ENCODE measurements around the gene HCN2.

The HCN2 gene

GRCh38 chr19:629961-630714, 40.5 kb downstream of the HCN2 start:
- Histone ChIP-seq H3K9me3 (ENCODE audit: control insufficient read depth in 2 of 2, low read length in 2 of 2) (no peaks in the 10 kb centered on the region), H3K9ac (ENCODE audit: low read depth in 1 of 2, low read length in 2 of 2) (no peak overlapping the region), H3K27ac (ENCODE audit: low read depth in 2 of 2, low read length in 2 of 2) (no peak overlapping the region), H3K27me3 (ENCODE audit: control insufficient read depth in 2 of 2, insufficient read depth in 2 of 2, low read length in 2 of 2) (no peaks in the 10 kb centered on the region), H3K36me3 (ENCODE audit: control insufficient read depth in 2 of 2, insufficient read depth in 2 of 2, low read length in 2 of 2) (peaks cover 4 to 9% of the 10 kb centered on the region in 2 donors), H3K4me3 (ENCODE audit: low read length in 2 of 2) (no peak overlapping the region), H3K4me1 (ENCODE audit: control insufficient read depth in 2 of 2, insufficient read depth in 2 of 2, low read length in 2 of 2) (peaks cover 16 to 17% of the 10 kb centered on the region in 2 donors)

- Histone ChIP-seq H3K9ac (ENCODE audit: low read depth in 1 of 2, low read length in 2 of 2) (peak overlapping the region; percentile 52 to 78), H3K27ac (ENCODE audit: low read depth in 2 of 2, low read length in 2 of 2) (peak overlapping the region; percentile 69 to 70), H3K9me3 (ENCODE audit: control insufficient read depth in 2 of 2, low read length in 2 of 2) (no peaks in the 10 kb centered on the region), H3K4me1 (ENCODE audit: control insufficient read depth in 2 of 2, insufficient read depth in 2 of 2, low read length in 2 of 2) (peaks cover 16 to 17% of the 10 kb centered on the region in 2 donors), H3K27me3 (ENCODE audit: control insufficient read depth in 2 of 2, insufficient read depth in 2 of 2, low read length in 2 of 2) (no peaks in the 10 kb centered on the region), H3K36me3 (ENCODE audit: control insufficient read depth in 2 of 2, insufficient read depth in 2 of 2, low read length in 2 of 2) (peaks cover 0 to 5% of the 10 kb centered on the region in 2 donors), H3K4me3 (ENCODE audit: low read length in 2 of 2) (peak overlapping the region; percentile 82 to 89)
Measured at GRCh38 chr19:632579-633067, 42.9 kb downstream of the HCN2 start.

GRCh38 chr19:633068-633785, 43.5 kb downstream of the HCN2 start, which contains the start of gene POLRMT:
POLRMT (minus strand) TSS chr19:633537; CDS start chr19:633512, 25 bp downstream.
- H3K27ac ChIP-seq (ENCODE audit: low read depth in 2 of 2, low read length in 2 of 2), result peak within 1 kb of the TSS; percentile 69 to 70
- peaks cover 16 to 17% of the 10 kb centered on the region in 2 donors for H3K4me1 ChIP-seq (ENCODE audit: control insufficient read depth in 2 of 2, insufficient read depth in 2 of 2, low read length in 2 of 2)
- H3K27me3 ChIP-seq (ENCODE audit: control insufficient read depth in 2 of 2, insufficient read depth in 2 of 2, low read length in 2 of 2), result no peaks in the 10 kb centered on the region

GRCh38 chr19:633786-634639, 44.3 kb downstream of the HCN2 start:
- H3K27me3 ChIP-seq (ENCODE audit: control insufficient read depth in 2 of 2, insufficient read depth in 2 of 2, low read length in 2 of 2), result no peaks in the 10 kb centered on the region
- peaks cover 0 to 2% of the 10 kb centered on the region in 2 donors for H3K36me3 ChIP-seq (ENCODE audit: control insufficient read depth in 2 of 2, insufficient read depth in 2 of 2, low read length in 2 of 2)
- no peak overlapping the region for H3K27ac ChIP-seq (ENCODE audit: low read depth in 2 of 2, low read length in 2 of 2)
- peaks cover 17 to 19% of the 10 kb centered on the region in 2 donors for H3K4me1 ChIP-seq (ENCODE audit: control insufficient read depth in 2 of 2, insufficient read depth in 2 of 2, low read length in 2 of 2)
- H3K4me3 ChIP-seq (ENCODE audit: low read length in 2 of 2), result peak overlapping the region; percentile 88 to 89
- H3K9me3 ChIP-seq (ENCODE audit: control insufficient read depth in 2 of 2, low read length in 2 of 2), result no peaks in the 10 kb centered on the region
- H3K9ac ChIP-seq (ENCODE audit: low read depth in 1 of 2, low read length in 2 of 2), result peak overlapping the region; percentile 60 to 76

More at GRCh38 chr19:633068-633785, 43.5 kb downstream of the HCN2 start, which contains the start of gene POLRMT:
- H3K9ac ChIP-seq (ENCODE audit: low read depth in 1 of 2, low read length in 2 of 2), result peak within 1 kb of the TSS; percentile 60 to 78
- H3K36me3 ChIP-seq (ENCODE audit: control insufficient read depth in 2 of 2, insufficient read depth in 2 of 2, low read length in 2 of 2), result peaks cover 0 to 5% of the 10 kb centered on the region in 2 donors
- H3K4me3 ChIP-seq (ENCODE audit: low read length in 2 of 2), result peak within 1 kb of the TSS; percentile 88 to 89
- H3K9me3 ChIP-seq (ENCODE audit: control insufficient read depth in 2 of 2, low read length in 2 of 2), result no peaks in the 10 kb centered on the region

GRCh38 chr19:634975-635652, 45.4 kb downstream of the HCN2 start:
- H3K9ac ChIP-seq (ENCODE audit: low read depth in 1 of 2, low read length in 2 of 2), result no peak overlapping the region
- H3K36me3 ChIP-seq (ENCODE audit: control insufficient read depth in 2 of 2, insufficient read depth in 2 of 2, low read length in 2 of 2), result no peaks in the 10 kb centered on the region
- H3K4me3 ChIP-seq (ENCODE audit: low read length in 2 of 2), result no peak overlapping the region
- H3K4me1 ChIP-seq (ENCODE audit: control insufficient read depth in 2 of 2, insufficient read depth in 2 of 2, low read length in 2 of 2), result peaks cover 21 to 24% of the 10 kb centered on the region in 2 donors
- H3K9me3 ChIP-seq (ENCODE audit: control insufficient read depth in 2 of 2, low read length in 2 of 2), result no peaks in the 10 kb centered on the region
- no peak overlapping the region for H3K27ac ChIP-seq (ENCODE audit: low read depth in 2 of 2, low read length in 2 of 2)
- no peaks in the 10 kb centered on the region for H3K27me3 ChIP-seq (ENCODE audit: control insufficient read depth in 2 of 2, insufficient read depth in 2 of 2, low read length in 2 of 2)

- Histone ChIP-seq H3K27ac (ENCODE audit: low read depth in 2 of 2, low read length in 2 of 2) (no peak overlapping the region), H3K9ac (ENCODE audit: low read depth in 1 of 2, low read length in 2 of 2) (no peak overlapping the region), H3K36me3 (ENCODE audit: control insufficient read depth in 2 of 2, insufficient read depth in 2 of 2, low read length in 2 of 2) (no peaks in the 10 kb centered on the region), H3K9me3 (ENCODE audit: control insufficient read depth in 2 of 2, low read length in 2 of 2) (no peaks in the 10 kb centered on the region), H3K4me1 (ENCODE audit: control insufficient read depth in 2 of 2, insufficient read depth in 2 of 2, low read length in 2 of 2) (peaks cover 11 to 12% of the 10 kb centered on the region in 2 donors), H3K4me3 (ENCODE audit: low read length in 2 of 2) (peak overlapping the region; percentile 60 to 75), H3K27me3 (ENCODE audit: control insufficient read depth in 2 of 2, insufficient read depth in 2 of 2, low read length in 2 of 2) (no peaks in the 10 kb centered on the region)
Measured at GRCh38 chr19:638906-639252, 49.2 kb downstream of the HCN2 start.

GRCh38 chr19:639253-640160, 49.8 kb downstream of the HCN2 start, which contains the start of gene FGF22:
FGF22 (plus strand) TSS chr19:639879; CDS start chr19:639926, 47 bp downstream.
- H3K27ac ChIP-seq (ENCODE audit: low read depth in 2 of 2, low read length in 2 of 2), result no peak within 1 kb of the TSS
- H3K9ac ChIP-seq (ENCODE audit: low read depth in 1 of 2, low read length in 2 of 2), result no peak within 1 kb of the TSS
- no peaks in the 10 kb centered on the region for H3K27me3 ChIP-seq (ENCODE audit: control insufficient read depth in 2 of 2, insufficient read depth in 2 of 2, low read length in 2 of 2)
- H3K4me3 ChIP-seq (ENCODE audit: low read length in 2 of 2), result peak within 1 kb of the TSS; percentile 60 to 75
- no peaks in the 10 kb centered on the region for H3K9me3 ChIP-seq (ENCODE audit: control insufficient read depth in 2 of 2, low read length in 2 of 2)
- peaks cover 5 to 6% of the 10 kb centered on the region in 2 donors for H3K4me1 ChIP-seq (ENCODE audit: control insufficient read depth in 2 of 2, insufficient read depth in 2 of 2, low read length in 2 of 2)
- no peaks in the 10 kb centered on the region for H3K36me3 ChIP-seq (ENCODE audit: control insufficient read depth in 2 of 2, insufficient read depth in 2 of 2, low read length in 2 of 2)

GRCh38 chr19:640161-640558, 50.5 kb downstream of the HCN2 start:
- Histone ChIP-seq H3K36me3 (ENCODE audit: control insufficient read depth in 2 of 2, insufficient read depth in 2 of 2, low read length in 2 of 2) (no peaks in the 10 kb centered on the region), H3K9me3 (ENCODE audit: control insufficient read depth in 2 of 2, low read length in 2 of 2) (no peaks in the 10 kb centered on the region), H3K9ac (ENCODE audit: low read depth in 1 of 2, low read length in 2 of 2) (no peak overlapping the region), H3K27ac (ENCODE audit: low read depth in 2 of 2, low read length in 2 of 2) (no peak overlapping the region), H3K27me3 (ENCODE audit: control insufficient read depth in 2 of 2, insufficient read depth in 2 of 2, low read length in 2 of 2) (no peaks in the 10 kb centered on the region), H3K4me1 (ENCODE audit: control insufficient read depth in 2 of 2, insufficient read depth in 2 of 2, low read length in 2 of 2) (peaks cover 5 to 6% of the 10 kb centered on the region in 2 donors), H3K4me3 (ENCODE audit: low read length in 2 of 2) (peak overlapping the region in 1 of 2 donors; percentile 43)
